ENCODE results near the gene MPI.

Gene MPI

GRCh38 chr15:74889883-74890664, at the start of gene MPI (continued):
- TF ChIP-seq PATZ1 (tag by site-specific recombination; IDR thresholded peaks at IDR 0.05) (peak; percentile 96), ZNF518A (tag by site-specific recombination; conservative IDR thresholded peaks at IDR 0.05; ENCODE audit: low read depth) (no peak; the same call in 1 of the 2 replicates), TSHZ1 (tag by site-specific recombination; IDR thresholded peaks at IDR 0.05; ENCODE audit: borderline replicate concordance) (no peak; the same call in 1 of the 2 replicates), ZSCAN23 (tag by site-specific recombination; IDR thresholded peaks at IDR 0.05) (peak; percentile 91; the same call in 1 of the 2 replicates), ZSCAN16 (tag by site-specific recombination; IDR thresholded peaks at IDR 0.05) (0 out of 2 replicates have a peak, but pooled peaks have one; percentile 31), ZNF768 (tag by site-specific recombination; IDR thresholded peaks at IDR 0.05) (no peak), ZNF394 (tag by site-specific recombination; IDR thresholded peaks at IDR 0.05; ENCODE audit: borderline replicate concordance) (peak; percentile 36; the same call in 1 of the 2 replicates), ZNF169 (tag by site-specific recombination; IDR thresholded peaks at IDR 0.05) (no peak), ZNF473 (tag by site-specific recombination; IDR thresholded peaks at IDR 0.05) (no peak), HOXD13 (CRISPR knock-in tag; IDR thresholded peaks at IDR 0.05; ENCODE audit: borderline replicate concordance) (no peak), ZNF639 (tag by site-specific recombination; IDR thresholded peaks at IDR 0.05) (peak; percentile 88), SCRT2 (tag by site-specific recombination; IDR thresholded peaks at IDR 0.05) (peak; percentile 36; the same call in 1 of the 2 replicates), ZNF24 (tag by site-specific recombination; IDR thresholded peaks at IDR 0.05) (peak; percentile 82), ZNF311 (tag by site-specific recombination; IDR thresholded peaks at IDR 0.05; ENCODE audit: borderline replicate concordance) (no peak), CTCF (tag by site-specific recombination; IDR thresholded peaks at IDR 0.05) (peak; percentile 52), FEZF1 (tag by site-specific recombination; IDR thresholded peaks at IDR 0.05) (0 out of 2 replicates have a peak, but pooled peaks have one; percentile 1), ZNF596 (tag by site-specific recombination; IDR thresholded peaks at IDR 0.05) (no peak), ZNF37A (tag by site-specific recombination; IDR thresholded peaks at IDR 0.05) (no peak), ZNF623 (tag by site-specific recombination; IDR thresholded peaks at IDR 0.05) (no peak), ZNF792 (tag by site-specific recombination; IDR thresholded peaks at IDR 0.05) (peak; percentile 82; the same call in 1 of the 2 replicates), ZFP41 (tag by site-specific recombination; IDR thresholded peaks at IDR 0.05; ENCODE audit: borderline replicate concordance) (no peak), ZNF426 (tag by site-specific recombination; IDR thresholded peaks at IDR 0.05) (no peak)

All from HEK293 (cell line).